Measurements from ENCODE around the gene ASB9.

ASB9 gene

DNA sequence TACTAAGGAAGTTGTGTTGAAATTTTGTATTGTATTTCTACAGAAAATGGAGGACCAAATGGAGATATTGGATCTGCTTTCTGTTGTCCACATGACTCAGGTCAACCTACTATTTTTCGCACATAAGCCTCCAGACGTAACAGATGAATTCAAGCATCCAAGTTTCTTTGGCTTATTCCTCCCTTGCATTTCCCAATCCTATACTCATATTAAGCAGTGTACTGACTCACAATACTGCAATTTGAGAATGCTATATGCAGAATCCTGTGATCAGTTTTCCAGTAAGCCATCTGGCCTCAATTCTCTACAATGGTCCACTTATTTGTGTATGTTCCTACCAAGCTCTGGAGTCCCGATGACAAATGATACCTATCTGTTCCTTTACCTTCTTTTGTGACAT is 75.7 kb downstream of the ASB9 start:
- DNase-seq (ENCODE audit: extremely low read depth, low read depth), result no peak
- TF ChIP-seq CTCF (IDR thresholded peaks at IDR 0.05; ENCODE audit: low read depth, low read length), result no peak
